Activated CD4-positive, CD25-positive, alpha-beta regulatory T cell treated with anti-CD3 and anti-CD28 coated beads, Interleukin-2, amount 50 U/mL, for 16 hours (primary cell): ENCODE measurements around the gene FMNL1.

Source experiments
- DNase-seq: peaks from one replicate; pipeline ENCODE4 v3.0.0-alpha.2; 2020; ENCODE audit warnings: low read depth, low spot score

The FMNL1 gene

DNA sequence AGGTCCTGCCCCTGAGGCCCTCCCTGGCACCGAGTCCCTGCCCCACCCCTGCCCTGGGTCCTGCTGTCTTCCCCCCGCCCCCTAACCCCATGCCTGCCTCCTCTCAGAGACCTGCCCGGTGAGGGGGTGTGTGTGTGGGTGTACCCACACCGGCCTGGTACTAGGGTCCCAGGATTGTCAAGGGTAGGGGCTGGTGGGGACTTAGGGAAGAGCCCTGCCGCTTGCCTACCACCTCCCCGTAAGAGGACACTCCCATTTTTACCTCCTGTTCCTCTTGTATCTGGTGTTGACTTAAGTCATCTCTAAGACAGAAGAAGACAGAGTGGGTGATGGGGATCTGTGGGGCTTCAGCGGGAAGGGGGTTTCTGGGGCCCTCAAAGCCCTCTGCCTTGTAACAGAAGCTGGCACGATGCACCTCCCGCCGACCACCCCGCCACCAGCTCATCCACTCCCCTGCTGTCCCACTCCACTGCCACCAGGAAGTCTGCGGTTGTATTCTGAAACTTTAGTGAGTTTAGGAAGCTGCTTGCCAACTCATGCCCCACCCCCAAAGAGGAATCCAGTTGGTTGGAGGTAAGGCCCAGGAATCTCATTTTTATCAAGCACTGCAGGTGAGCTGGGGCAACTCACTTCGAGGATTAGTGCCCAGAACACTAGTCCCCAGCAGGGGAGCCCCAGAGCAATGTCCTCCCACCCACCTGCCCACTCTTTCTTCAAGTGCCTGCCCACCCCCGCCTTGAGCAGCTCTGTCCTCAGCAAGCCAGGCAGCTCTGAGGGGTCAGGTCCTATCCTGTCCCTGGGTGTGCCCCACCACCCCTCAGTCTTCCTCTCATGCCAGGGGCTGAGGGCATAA is 34.7 kb downstream of the FMNL1 start:
- no peak for DNase-seq

DNA sequence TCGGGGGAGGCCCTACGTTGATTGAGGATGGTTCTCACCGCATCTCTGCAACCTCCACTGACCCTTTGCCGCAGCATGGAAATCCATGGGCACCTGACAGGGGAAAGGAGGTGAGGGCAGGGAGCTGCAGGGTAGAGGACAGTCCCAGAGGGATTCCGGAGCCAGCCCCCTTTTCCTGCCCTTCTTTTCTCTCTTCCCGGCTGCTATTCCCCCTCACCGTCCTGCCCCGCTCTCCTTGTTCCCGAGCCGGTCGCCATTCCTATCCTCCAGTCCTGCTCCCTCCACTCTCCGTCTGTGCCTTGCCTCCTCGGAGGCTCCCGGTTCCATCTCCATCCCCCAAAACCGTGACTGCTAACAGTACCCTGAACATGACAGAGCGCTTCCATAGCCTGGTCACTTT is 35.4 kb downstream of the FMNL1 start:
- no peak for DNase-seq

DNA sequence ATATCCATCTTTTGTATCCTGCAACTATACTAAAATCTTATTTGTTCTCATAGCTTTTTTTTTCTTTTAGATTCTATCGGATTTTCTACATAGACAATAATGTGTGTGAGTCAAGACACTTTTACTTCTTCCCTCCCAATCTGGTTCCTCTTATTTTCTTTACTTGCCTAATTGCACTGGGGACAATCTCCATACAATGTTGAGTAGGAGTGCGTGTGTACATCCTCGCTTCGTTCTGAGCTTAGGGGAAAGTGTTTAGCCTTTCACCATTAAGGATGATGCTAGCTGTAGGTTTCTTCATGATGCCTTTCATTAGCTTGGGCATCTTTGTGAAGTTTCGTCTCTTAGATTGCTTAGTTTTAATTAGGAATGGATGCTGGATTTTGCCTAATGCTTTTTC is 37.3 kb downstream of the FMNL1 start:
- DNase-seq = no peak

DNA sequence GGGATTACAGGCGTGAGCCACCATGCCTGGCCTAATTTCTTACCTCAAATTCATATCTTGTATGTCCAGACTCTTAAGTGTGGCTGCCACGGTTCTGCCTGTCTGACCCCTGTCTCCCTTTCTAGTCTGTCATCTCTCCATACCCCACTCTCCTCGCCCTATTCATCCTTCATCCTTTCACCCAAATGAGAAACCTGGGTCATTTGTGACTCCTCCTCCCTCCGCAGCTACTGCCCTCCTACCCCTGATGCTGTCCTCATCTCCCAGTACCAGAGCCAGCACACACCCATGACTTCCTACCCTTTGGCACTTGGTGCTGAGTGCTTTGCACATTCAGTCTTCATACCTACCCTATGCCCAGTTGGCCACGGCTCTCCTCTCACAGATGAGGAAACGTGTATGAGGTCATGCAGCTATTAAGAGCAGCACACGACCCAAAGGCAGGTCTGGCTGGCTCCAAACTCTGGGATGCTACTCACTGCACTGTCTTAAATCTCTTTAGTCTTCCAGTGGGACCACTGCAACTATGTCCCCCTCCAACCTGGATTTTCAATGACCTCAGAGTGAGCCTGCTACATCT is 38.6 kb downstream of the FMNL1 start:
- no peak for DNase-seq

DNA sequence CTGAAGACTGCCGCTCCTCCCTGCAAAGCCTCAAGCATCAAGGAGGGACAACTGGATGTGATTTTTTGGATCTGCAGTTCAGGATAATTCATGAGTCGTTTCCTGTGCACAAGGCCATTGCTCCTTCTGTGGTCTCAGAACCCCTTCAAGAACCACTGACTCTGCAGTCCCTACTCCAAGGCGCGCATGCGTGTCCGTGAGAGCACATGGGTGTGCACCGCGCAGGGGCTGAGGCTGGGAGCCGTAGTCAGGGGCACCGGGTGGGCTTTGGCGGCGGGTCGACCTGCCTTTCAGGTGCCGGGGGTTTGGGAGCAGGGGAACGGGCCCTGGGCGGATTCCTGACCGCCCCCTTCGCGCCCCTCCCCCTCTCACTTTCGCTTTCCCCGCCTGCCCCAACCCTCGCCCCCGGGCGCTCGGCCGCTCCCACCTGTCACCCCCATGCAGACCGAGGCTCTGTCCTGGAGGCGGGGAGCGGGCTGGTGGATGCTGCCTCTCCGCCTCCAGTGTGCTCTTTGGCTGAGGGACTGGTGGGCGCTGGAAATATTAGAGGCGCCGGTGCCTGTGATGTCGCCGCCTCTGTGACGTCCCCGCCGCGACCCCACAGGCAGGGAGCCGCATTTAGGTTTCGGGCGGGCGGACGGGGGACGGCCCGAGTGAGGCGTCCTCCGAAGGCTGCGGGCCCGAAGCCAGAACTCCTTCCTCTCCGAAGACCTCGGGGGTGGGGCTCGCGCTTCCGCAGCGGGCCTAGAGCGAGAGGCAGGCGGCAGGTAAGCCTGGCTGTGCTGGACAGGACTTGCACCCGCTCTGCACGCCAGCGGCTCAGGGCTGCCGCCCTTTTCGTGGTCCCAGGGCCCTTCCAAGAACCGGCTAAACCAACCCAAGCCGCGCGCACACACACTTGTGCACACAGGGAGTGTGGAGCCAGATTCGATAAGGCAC is 40.2 kb downstream of the FMNL1 start, which contains the start of gene SPATA32:
Gene SPATA32 (minus strand): TSS at position 518 of the 939 bp plus-strand sequence. CDS start 78 bp downstream, at position 440.
- peak; percentile 35 for DNase-seq

DNA sequence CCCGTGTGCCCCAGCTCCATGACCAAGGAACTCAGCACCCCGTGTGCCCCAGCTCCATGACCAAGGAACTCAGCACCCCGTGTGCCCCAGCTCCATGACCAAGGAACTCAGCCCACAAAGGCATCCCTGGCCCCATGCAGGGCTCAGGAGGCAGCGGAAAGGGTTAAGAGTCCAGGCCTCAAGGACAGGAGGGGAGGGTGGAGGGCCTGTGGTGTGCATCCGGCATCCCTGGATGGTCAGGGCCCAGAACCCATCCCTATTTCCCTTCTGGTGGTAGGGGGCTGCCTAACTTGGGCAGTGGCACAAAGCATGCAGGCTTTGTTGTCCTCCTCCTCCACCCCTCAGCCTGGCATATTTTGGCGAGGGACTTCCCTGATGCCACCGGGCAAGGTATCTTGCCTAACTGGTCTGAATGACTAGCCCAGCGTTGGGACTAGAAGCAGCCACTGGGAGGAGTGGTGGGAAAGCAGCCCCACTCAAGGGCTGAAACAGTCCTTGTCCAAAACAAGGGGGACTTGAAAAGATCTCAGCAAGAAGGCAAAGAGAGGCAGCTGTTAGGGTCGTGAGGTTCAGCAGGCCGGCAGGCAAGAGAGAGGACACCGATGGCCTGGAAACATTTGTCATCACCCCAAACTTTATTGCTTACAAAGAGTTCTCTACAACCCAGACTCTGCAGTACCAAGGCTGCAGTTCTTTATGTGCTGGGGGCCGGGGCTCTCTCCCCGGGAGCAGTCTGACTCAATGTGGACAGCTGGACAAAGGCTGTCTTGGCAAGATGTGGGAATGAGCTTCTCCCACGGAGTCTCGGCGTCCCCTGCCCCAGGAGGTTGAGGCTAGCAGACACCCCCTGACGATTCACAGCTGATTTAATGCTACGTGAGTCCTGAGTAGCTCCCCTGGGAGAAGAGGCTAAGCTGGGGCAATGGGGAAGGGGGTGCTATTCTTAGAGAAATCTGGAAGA is 41.1 kb downstream of the FMNL1 start:
- DNase-seq = no peak

DNA sequence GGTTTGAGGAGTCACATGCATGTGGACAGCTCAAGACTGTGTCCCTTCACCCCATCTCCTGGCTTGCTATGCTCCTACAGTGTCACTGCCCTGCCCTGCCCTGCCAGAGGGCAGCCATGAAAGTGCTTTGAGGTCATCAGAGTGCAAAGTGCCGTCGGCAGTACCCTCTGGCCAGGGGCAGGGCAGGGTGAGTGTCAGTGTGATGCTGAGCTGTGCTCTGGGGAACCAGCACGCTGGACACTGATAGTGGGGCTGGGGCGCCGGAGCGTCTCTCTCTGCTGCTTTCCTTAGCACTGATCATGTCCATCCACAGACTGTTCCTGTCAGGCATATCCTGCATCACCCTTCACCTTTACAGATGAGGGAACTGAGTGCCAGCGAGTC is 41.8 kb downstream of the FMNL1 start:
- no peak for DNase-seq

DNA sequence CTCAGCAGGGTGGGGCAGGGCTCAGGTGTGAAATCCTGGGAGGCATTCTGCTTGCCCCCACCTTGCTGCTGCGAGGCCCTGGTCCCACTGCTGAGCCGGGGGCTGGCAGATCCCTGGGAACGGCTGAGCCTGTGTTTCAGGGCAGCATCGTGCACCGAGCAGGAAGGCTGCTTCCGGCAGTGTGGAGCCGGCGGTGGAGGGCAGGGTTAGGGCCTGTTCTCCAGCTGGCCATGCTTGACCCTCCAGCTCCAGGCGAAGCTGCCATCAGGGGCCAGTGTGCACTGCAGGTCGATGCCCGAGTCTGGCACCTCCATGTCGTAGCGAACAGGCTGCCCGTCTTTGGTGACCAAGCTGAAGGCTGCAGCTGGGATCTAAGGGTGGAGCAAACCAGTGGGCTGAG is 42.7 kb downstream of the FMNL1 start:
- DNase-seq = no peak

DNA sequence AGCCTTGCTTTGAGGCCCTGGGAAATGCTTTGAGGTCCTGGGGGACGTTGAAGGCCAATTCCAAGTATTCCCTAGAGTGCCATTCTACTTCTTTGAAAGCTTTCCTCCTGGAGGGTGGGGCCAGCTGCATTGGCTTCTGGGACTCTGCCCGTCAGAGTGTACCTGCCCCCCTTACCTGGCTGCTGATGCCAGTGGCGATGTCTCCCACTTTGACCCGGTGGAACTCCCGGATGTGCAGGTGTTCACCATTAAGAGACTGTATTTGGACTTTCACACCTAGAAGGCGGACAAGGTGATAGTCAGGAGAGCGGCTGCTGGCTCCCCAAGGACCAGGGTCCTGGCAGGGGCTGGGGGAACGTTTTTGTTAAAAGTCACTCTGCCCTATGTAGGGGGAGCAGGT is 43.3 kb downstream of the FMNL1 start:
- no peak for DNase-seq

DNA sequence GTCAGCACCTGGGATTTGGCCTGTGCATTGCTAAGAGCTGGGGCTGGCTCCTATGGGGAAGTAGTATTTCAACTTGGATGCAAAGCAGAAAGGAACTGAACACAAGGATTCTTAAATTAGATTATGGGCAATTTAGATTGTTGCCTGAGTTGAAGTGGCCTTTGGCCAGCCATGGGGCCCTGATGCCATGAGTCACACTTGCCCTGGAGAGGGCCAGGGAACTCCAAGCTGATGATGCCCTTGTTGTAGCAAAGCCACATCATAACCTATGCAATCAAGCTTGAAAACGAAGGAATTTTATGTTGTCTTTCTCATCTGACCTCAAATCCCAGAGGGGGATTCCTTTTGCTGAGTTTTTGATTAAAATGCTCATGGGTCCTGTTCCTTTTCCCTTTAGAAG is 44.1 kb downstream of the FMNL1 start:
- DNase-seq = no peak

DNA sequence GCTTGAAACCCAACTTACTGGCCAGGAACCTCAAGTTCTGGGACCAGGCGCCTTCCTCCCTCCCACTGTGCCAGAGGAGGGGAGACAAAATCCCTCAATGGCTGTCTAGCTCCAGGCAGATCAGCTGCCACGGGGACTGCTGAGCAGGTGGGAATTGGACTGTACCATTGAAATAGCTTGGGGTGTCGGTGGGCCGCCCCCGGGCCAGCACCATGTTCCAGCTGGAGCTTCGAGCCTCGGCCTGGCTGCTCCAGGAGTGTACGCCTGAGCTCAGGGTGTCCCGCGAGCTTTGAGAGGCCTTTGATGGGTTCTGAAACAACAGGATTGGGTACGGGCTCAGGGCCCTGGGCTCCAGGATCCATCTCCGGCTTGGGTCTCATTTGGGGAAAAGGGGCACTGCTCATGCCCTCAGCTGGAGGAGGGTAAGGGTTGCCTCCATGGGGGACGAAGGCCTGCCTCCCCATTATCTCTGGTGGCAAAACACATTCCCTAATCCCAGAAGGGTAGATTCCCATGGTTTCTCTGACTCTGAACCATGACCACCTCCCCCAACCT is 44.8 kb downstream of the FMNL1 start:
- no peak for DNase-seq

DNA sequence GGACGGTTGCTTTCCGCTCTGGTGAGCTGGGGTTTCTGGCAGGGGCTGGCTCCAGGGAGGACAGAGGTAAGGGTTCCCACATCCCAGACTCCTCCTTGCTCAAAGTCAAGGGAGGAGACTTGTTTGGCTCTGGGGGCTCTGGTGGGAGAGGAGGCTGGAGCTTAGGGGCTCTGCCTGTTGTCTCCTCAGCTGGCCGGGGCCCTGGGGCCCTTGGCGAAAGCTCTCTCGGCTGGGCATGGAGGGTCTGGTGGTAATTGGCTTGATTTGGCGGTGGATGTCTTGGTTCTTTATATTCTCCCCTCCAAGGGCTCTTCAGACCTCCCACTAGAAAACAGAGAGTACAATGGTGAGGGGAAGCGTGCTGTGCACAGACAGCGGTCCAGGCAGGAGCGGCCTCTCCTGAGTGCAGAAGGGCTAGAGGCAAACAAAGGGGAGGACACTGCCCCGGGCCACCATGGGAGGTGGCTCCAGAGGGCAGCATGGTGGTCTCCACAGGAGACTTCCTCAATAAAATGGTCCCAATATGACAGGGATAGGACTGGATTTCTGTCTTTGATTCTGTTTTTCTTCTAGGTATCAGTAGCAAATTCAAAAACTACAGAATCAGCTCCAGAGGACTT is 45.9 kb downstream of the FMNL1 start:
- DNase-seq = no peak

DNA sequence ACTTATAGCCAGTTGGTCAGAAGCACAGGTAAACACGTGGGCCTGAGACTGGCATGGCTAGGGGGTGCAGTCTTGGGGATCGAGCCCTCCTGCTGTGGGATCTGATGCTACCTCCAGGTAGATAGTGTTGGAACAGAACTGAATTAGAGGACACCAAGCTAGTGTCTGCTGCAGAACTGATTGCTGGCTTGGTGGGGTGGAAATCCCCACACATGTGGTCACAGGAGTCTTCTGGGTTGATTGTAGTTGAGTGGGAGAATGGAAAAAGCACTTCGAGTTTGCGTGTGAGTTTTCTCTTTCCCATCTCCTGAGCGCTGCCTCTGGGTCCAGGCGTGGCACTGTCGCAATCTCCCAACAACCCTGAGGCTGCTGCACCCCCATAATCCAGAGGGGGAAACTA is 48.2 kb downstream of the FMNL1 start:
- DNase-seq = no peak

DNA sequence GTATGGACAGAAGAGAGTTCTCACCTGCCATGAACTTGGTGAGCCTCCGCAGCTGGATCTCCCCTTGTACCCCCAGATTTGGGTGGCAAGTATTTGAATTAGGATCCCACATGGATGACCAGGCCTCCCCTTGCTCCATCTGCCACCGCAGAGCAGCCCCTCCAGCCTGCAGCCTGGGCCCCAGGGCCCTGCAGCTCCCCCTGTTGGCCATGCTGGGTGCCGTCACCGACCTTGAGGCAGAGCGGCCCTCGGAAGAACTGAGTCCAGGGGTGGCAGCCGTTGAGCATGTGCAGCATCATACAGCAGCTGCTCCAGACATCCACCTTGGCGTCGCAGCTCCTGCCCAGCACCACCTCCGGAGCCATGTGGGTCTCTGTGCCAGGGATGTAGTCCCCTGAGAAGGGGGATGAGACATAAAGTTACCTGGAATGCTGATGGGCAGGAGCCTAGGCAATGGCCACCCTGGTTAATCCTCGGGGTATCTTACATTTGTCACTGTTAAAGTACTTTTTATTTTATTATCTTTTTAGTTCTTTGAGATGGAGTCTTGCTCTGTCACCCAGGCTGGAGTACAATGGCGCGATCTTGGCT is 49.2 kb downstream of the FMNL1 start:
- DNase-seq = no peak

DNA sequence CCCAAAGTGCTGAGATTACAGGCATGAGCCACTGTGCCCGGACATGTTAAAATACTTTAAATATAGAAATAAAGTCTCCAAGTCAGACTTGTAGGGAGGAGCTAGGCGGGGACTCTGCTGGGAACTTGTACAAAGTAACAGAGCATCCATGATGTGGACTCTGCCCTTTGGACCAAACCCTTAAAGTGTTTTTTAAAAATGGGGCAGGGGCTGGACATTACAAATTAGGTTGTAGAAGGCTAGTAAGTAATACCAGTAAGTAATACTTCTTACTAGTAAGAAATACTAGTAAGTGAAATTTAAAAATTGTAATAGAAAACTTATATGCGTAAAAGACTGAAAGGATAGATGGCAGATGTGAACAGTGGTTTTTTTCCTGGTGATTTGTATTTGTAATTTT is 49.9 kb downstream of the FMNL1 start:
- DNase-seq = no peak

DNA sequence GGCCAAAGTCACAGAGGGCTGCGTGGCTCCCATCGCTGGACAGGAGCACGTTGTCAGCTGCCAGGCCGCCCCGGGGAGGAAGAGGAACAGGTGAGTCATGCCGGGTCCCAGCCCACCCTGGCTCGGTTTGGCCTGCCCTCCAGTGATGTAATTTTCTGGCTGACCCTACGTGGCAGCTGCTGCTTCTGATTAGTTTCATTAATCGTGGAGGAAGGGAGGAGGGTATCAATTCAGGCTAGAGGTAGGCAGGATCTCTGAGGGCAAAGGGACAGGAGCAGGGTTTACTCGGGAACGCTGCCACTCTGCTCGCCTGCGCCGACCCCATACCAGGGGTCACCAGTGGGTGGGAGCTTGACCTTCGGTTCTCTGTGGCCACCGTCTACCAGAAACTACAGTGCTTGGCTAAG is 51.9 kb downstream of the FMNL1 start:
- no peak for DNase-seq

DNA sequence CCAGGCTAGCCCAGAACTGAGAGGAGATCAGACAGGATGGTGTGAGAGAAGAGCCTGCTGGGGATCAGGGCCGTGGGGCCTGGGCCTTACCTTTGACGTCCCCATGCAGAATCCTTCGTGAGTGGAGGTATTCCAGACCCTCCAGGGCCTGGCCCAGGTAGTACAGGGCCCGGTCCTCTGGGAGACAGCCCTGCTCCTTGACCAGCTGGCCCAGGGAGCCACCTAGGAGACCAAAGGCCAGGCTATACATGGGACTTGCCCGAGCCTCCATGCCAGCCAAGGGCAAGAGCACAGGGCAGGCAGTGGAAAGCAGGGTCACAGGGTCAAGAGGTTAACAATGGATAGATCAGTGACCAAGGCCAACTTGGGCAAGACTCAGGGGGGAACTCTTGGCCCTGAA is 52.3 kb downstream of the FMNL1 start:
- DNase-seq = no peak

DNA sequence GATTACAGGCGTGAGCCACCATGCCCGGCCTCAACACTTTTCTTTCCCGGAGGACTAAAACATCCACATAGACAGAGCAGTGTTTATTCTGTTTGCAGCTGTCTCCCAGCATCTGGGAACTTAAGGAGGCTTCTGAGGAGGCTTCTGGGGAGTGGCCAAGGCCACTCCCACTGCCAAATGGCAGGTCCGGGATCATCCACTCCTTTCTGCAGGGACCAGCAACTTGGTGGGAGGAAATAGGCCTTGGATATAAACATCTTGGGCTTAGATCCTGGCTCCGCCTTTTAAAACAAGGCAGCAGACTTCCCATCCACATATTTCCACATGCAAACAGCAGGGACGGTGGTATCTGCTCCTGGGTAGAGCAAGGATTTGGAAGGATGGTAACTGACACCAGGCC is 54.3 kb downstream of the FMNL1 start:
- no peak for DNase-seq

DNA sequence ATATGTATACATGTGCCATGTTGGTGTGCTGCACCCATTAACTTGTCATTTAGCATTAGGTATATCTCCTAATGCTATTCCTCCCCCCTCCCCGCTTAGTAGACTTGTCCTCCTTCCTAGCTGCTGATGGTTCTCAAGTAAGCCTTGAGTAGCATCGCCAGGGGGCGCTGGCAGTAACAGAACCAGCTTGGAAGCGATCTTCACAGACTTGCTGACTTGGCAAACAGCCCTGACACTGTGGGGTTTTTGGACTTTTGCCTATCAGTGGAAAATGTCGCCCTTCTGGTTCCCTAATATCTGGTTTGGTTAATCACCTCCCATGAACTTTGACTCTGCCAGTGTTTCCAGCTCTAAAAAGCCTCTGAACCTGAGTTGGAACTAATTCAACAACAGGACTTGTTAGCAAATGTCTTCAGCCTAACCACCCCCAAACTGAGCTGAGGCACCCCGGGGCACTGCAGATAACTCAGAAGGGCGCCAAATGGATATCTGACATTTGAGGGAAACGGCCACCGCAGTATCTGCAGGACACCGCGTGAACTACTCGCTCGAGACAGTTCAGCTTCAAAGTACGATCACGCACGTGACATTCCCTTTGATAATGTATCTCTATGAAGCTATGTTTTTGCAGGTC is 55.6 kb downstream of the FMNL1 start:
- DNase-seq = peak; percentile 79
